Measurements from ENCODE around the gene ISLR.

ISLR gene

DNA sequence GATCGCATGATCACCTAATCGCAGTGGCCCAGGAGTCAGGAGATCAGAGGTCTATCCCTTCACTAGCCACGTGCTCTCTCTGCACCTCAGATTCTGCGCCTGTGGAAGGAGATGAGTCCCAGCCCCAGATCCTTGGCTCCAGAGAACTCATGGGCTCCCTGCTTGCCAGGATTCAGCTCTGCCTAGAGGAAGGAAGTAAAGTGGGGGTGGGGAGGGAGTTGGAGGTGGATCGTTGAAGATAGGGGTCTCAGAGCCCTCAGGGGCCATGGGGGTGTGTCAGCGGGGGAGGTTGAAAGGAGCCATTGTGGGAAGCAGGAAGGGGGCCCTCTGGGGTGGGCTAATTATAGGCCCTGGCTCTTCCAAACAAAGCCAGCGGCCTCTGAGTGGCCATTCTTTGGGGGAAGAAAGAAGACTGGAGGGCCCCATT lies 40.4 kb downstream of the ISLR start:
- no peak for DNase-seq (ENCODE audit: low spot score)

DNA sequence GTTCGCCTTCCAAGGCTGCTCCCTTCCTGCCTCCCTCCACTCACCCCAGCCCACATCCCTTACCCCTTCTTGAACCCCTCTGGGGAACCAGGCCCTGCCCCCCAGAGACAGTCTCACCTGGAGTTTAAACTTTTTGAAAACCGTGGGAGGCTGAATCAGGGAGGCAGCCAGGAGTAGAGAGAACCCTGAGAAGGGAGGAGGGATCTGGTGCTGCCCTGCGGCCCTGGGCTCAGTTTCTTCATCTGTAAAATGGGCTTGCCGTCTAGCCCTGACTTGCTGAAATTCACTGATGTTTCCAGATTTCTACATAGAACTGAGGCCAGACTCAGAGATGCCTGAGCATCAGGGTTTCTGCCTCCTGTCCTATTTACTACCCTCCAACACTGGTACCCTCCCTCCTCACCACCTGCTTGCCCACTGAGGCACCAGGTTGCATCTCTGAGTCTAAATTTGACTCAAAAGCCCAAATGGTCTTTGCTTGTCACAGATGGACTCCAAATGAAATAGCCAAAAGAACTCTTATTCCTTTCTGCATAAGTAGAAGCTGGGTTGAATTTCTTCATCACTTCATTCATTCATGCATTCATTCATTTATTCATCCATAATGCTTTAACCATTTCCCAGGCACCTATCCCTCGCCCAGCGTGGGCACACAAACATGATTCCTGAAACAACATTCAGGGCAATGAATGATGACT lies 41.0 kb downstream of the ISLR start:
- DNase-seq (ENCODE audit: low spot score), result no peak

DNA sequence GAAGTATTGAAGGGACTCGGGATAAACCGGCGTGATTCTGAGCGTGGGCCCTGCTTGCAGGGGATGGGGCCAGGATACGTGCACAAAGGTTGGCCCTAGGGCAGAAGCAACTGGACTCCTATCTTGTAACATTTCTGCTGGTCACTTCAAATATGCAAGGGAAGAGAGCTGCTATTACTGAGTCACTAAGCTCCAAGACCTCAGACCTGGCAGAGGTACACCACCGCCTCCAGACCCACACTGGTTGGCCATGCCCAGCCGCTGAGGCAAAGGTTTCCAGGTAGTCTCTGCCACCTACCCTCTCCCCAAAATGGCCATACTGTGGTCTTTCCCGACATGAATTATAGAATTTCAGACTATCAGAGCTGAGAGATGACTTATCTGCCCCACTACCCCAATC lies 42.4 kb downstream of the ISLR start:
- DNase-seq (ENCODE audit: low spot score), result no peak

DNA sequence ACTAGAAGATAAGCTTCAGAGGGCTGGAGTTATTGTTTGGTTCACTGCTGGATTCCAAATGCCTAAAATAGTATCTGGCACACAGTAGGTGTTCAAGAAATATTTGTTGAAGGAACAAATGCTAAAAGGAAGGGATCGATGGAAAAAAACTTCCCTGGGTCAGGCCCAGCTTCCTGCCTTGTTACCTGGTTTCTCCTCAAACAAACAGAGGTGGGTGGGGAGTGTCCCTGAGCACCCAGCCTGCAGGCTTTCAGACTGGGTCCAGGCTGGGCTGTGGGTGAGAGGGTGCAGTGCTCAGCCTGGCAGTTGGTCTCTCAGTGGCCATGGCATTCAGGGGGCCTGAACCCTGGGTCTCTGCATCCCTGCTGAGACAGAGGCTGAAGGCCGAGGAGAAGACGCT lies 43.4 kb downstream of the ISLR start:
- no peak for DNase-seq (ENCODE audit: low spot score)

DNA sequence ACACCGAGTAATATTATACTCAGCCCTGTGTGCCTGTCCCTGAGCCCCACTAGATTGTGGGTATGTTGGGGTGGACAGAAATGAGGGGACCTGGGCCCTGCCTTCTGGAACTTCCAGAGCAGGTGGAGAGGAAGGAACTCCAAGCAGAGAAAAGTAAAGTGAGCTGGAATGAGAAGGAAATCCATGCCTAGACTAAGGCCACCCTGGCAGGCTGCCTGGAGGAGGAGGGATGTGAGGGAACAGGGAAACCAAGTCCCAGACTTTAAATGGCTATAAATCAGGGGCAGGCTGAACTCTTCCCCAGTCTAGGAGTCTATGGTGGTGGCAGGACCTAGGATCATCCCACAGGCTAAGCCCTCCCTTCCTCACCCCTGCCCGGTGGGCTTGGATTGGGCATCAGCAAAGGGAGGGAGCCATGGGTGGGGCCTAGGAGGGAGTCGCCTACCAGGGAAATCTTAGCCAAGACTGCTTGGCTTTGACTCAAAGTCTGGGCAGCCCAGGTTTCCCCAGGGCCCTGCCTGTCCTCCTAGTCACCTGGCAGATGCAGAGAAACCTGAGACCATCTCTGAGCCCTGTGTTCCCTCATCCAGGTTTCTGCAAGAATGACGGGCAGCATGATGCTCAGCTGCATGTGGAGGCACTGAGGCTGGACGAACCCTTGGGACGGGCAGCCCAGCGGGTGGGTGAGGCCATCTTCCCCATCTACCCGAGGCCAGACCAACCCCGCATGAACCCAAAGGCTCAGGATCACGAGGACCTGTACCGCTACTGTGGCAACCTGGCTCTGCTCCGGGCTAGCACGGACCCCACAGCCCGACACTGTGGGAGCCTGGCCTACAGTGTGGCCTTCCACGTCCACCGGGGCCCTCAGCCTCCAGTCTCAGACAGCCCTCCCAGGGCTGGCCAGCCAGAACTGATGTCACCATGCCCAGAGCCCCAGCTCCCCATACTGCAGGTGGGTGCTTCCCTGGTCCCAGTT lies 44.7 kb downstream of the ISLR start:
- DNase-seq (ENCODE audit: low spot score), result no peak

DNA sequence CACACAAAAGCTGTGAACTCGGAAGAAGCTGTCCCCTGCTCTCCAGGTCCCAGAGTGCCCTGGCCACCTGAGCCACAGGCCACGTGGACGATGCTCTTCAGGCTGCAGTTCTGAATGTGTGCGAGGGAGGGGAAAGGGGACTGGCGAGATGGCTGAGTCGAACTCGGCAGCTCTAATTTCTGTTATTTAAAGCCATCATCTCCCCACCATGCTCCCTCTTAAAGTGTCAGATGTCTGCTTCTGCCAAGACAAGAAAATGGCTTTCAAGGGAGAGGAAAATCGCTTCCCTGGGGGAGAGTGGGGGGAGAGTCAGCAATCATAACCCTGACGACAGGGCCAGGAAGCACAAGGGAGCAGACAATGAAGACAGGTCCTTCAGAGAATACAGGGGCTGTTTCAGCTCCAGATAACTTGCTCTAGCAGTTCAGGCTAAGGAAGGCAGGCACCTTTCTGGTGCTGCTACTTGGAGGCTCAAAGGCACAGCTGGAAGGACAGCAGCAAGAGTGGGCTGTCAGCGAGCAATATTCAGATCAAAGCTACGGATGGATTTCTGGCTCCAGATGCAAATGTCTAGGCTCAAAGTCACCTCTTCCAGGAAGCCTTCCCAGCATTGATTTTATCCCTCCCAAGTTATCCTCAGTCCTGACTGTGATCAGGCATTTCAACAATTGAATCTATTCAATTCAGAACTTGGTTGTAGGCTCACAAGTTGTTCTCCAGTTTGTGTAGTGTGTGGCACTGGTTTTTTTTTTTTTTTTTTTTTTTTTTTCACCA lies 47.2 kb downstream of the ISLR start:
- no peak for DNase-seq (ENCODE audit: low spot score)

DNA sequence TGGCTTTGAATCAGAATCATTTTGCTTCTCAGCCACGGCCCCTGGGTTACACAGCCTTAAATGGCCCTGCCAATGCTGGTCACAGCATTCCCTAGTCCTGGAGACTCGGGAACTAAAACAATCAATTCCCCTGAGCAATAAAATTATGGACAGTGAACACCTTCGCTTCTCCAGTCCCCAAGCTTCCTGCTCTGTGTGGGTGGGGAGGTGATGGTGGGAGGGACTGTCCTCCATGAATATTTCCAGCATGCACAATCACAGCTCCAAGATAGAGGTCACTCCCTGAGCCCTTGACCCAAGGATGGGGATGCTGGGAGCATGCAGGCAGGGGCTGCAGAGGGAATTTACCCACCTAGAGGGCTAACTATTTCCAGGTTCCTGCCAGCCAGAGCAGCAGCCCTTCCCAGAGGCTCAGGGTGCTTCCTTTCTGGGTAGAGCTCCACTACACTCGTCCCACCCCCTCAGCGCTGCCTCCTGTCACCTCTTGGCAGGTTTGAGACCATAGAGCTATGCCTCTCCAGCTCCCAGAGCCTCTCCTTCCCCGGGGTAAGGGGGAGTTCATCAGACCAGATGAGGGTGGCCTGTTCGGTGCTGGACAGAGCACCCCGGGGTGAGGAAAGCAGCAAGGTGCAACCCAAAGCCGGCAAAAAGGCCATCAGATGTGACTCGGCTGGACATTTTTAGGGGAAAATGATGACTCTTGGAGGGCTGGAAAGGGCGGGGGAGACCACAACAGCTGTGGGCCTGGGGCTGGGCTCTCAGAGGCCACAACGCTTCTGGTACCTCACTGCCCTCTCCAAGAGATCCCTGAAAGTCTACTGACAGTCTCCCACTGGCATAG lies 48.1 kb downstream of the ISLR start:
- DNase-seq (ENCODE audit: low spot score), result no peak

DNA sequence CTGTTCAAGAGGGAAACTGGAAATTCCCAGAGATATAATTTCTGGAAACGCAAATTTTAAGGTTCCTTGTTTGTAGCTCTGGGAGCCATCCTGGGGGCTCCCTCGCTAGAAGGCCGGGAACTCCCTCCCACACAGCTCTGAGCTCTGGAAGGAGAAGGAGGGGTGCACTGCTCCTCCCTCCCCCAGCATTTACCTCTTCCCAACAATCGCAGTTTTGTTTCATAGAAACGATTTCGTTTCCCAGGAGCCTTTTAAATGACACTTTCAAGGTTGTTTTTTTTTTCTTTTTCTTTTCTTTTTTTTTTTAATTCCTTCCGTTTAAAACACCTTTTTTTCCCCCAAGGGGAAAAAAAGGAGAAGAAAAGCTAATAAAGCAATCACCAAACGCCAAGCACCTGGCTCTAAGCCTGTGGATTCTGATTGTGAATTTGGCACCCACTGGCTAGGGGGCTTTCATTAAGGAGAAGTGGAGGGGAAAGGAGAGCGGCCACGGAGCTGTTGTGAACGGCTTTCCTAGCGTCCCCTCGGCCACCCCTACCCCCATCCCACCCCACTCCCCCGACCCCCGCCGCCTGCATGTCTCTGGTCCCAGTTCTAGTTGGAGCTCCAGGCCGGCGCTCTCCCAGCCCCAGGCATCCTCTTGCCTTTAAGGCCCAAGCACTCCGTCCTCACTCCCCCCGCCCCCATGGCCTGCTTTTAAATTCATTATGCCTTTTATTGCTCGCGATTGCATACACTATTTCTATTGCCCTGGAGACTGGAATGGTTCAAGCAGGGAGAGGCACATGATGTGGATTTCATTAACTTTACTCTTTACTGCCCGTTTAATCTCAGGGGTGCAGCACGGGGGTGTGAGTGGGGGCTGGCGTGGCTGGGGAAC lies 49.0 kb downstream of the ISLR start:
- no peak for DNase-seq (ENCODE audit: low spot score)

DNA sequence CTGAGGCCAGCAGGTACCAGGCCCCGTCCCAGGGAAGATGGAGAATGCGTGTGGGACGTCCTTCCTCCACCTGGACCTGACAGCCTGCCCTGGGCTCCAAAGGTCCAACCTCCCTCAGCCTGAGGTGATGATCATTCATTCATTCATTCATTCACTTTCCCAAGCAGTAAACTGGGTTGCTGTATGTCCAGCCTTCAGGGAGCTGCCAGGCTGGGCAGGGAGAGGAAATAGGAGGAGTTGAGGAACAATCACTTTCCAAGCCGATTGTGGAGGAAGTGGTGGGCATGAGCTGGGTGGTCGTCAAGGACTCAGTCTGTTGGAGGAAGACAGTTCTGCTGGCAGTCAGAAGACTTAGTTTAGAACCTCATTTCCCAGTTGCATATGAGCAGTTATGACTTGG lies 52.4 kb downstream of the ISLR start:
- no peak for DNase-seq (ENCODE audit: low spot score)
